Anterior cingulate cortex (tissue), 58 donors: ENCODE data around the gene CBX7.

ENCODE experiments used
- DNase-seq, 58 donors: peaks; one replicate each; lab custom pipeline; 2025; lab: John Stamatoyannopoulos, UW

CBX7 gene

DNA sequence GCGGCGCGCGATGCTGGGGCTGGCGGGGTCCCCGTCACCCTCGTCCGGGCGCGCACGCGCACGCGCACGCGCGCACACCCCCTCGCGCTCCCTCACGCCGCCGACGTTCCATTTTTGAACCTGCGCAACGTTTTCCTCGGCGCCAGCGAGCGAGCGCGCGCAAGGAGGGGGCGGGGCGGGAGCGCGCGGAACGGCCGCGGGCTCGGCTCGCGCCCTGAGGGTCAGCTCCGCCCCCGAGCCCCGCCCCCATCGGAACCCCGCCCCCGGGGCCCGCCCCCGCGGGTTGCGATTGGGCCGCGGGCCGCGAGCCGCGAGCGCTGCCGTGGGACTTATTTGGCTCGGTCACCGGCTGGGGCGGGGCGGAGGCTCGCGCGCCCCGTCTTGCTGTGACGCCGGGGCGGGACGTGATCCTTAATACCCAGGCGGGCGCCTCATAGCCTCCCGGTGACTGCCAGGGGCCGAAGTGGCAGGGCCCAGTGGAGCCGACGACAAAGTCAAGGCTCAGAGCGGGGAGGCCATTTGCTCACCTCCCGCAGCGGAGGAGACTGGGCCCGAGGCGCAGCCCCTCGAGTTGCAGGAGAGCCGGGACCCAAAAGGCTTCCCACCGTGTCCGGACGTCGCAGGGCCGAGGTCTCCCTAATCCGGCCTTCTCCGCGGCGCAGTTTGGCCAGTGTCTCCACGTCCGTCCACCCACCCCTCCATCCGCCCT is at the start of gene CBX7:
Gene CBX7, minus strand, starts transcription at position 170 of the 709 bp plus-strand sequence. CDS start 236 bp downstream, outside the sequence.
- peak; percentile 46 to 96 (median 91) for DNase-seq

DNA sequence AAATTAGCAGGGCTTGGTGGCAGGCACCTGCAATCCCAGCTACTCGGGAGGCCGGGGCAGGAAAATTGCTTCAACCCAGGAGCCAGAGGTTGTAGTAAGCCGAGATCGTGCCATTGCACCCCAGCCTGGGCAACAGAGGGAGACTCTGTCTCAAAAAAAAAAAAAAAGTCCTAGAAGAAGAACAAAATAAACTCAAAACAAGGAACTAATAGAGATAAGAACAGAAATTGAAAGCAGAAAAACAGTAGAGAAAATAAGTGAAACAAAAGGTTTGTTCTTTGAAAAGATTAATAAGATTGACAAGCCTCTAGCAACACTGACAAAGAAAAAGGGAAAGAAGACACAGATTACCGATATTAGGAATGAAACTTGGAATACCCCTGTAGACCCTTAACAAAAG is 45.1 kb upstream of the CBX7 start:
- no peak for DNase-seq

DNA sequence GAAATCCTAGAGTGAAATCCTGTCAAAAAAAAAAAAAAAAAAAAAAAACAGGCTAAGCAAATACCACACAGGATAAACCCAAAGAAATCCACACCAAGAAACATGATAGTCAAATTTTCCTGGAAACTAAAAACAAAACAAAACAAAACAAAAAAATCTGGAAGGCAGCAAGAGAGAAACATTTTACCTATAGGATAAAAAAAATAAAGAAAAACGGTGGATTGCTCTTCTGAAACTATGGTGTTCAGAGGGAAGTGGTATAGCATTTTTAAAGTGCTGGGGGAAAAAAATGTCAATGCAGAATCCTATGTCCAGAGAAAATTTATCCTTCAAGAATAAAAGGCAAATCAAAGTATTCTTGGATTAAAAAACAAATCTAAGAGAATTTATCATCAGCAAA is 41.6 kb upstream of the CBX7 start:
- DNase-seq: no peak

DNA sequence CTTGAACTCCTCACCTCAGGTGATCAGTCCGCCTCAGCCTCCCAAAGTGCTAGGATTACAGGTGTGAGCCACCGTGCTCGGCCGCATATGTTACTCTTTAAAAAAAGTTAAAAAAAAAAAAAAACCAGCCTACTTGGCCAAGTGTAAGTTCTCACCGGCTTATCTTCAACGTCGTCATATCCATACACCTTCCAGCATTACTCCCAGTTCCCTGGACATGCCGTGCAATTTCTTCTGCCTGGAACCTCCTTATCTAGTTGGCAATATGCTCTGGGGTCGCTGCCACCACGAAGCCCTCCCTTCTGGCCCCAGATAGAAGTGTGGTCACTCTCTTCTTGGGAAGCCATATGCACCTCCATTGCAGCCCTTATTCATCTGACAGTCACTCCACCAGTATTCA is 36.3 kb upstream of the CBX7 start:
- DNase-seq: no peak

DNA sequence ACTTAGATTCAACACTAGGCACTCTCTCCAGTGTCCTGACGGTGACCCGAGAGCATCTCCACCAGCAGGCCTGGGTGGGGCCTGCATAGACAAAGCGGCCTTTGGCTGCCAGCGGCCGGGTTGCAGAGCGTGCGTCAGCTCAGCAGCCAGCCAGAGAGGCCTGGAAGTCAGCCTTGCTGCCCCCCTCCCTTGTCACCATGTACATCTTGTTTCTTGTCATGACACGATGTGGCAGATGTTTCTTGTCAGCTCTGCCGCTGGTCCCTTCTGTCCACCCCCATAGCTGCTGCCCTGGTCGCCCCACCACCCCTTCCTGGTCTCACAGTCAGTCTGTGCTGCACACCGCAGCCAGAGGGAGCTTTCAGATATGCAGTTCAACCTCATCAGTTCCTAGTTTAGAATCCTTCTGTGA is 33.1 kb upstream of the CBX7 start:
- peak in 39 of 58 donors; percentile 7 to 74 (median 34) for DNase-seq

DNA sequence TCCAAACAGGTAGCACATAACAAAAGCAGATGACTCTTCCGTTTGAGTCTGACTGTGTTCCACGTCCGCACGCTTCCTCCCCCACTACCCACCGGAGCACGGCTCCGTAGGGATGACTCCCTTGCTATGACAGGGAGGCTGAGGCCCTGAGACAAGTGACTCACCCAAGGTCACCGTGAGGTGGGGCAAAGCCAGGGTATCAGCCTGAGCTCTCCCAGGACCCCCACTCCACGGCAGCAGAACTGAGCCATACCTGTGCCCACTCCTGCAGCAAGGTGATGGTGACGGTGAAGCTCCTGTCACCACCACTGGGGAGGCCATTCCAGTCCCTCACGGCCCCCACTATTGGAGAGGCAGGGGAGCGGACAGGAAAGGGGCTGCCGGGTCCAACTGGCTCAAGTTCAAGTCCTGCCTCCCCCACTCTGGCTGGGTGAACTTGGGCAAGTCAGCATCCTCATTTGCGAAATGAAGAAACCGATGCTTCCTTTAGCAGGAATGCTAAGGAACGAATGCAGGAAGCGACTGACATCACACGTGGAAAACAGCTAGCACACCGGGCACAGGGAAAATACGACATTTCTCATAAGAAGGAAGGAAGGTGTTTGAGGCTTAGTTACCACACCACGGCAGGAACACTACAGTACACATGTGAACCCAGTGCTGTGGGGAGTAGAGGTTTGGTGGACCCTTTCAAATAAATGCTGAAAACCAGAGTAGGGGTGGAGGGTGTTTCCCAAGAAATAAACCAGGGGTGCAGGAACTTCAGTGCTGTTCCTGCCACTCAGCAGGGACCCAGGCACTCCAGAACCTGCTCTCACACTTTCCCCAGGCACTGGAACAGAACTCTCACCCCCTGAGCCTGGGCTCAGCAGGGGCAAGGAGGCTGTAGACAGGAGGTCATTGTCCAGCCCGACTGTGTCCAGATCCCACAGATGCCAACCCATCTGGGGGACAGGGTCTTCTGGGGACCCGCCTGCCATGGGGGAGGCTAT is 32.4 kb upstream of the CBX7 start:
- DNase-seq: no peak

DNA sequence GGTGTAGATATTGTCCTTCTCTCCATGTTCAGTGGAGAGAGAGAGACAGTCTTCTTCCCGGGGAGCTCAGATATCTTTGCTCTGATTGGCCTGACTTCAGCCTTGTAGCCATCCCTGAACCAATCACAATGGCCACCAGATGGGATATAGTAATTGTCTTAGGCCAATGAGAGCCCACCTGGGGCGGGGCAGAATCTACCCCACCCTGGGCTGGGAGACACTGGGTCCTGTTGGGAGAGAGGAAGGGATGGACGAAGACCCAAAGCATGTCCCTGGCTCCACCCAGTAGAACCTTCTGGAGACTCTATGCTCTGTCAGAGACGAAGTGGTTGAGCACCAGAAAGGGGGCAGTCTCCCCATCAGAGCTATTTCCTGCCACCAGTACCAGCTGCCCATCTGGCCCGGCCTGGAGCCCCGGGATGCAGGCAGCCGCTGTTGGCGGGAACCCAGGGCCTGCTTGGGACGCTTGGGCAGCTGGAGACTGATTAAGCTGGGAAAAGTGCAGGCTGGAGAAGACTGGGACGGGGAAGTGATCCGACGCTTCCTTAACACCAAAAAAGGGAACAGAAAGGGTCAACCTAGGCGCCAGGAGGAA is 31.6 kb upstream of the CBX7 start:
- DNase-seq: peak in 11 of 58 donors; percentile 7 to 40 (median 18)

DNA sequence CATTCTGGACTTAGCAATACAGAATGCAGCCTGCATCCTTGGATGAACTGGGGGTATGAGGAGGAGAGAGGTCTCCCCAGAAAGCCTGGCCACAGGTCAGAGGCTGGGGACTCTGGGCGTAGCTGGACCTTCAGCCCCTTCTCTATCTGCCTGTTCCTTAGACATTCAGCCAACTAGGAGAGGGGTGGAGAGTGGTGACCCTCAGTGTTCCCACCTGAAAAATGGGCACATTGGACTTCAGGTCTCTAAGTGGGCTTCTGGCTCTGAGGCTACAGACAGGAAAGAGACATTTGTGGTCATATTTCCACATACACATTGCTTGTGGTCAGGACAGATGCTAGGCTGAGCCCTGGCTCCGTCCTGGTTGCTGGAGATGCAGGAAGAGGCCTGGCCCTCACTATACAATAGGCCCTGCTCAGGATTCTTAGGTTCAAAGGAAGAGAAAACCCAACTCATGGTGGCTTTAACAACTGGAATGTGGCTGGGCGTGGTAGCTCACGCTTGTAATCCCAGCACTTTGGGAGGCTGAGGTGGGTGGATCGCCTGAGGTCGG is 30.1 kb upstream of the CBX7 start:
- no peak for DNase-seq

DNA sequence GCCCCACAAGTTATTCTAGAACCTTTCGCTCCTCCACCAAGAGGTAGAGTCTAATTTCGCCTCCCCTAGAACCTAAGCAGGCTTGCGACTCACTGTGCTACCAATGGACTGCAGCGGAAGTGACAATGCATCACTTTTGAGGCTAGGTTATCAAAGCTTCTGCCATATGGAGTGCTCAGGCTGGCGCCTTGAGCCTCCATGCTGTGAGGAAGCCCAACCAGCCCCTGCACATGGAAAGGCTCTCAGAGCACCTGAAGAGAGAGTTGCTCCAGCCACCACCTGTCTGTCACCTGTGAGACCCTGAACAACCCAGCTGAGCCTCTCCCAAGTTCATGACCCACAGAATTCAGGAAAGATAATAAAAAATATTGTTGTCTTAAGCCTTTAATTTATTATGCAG is 29.3 kb upstream of the CBX7 start:
- no peak for DNase-seq

DNA sequence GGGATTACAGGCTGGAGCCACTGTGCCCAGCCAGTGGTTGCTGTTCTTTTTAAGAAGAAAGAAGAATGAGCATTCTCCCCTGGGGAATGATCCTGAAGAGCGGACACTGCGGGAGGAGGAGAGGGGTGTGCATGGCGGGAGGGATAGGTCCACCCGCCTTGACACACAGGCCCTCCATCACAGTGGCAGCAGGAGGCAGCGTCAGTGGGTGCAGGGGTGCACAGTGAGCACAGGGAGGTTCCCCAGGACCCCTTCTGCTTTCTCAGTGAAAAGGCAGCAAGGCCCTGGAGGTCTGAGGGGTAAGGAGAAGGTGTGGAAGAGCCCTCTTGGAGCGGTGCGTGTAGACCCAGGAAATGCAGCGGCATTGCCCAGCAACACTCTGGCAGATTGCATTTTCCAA is 28.9 kb upstream of the CBX7 start:
- DNase-seq: no peak

DNA sequence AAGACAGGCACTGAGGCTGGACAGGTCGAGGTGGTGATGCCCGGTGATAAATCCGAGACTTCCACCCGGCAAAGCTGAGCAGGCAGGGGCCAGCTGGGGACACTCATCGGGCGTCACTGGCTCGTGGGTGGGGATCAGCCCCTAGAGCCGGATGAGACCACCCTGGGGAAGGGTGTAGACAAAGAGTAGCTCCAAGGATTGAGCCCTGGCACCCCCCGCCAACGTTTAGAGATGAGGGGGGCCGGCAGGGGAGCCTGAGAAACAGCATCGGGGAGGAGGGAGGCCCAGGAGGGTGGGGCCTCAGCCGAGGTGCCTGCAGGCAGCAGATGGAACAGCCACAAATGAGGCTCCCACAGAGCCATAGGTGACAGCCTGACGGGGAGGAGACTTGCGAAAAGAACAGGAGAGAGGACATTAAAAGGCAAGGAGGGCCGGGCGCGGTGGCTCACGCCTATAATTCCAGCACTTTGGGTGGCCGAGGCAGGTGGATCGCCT is 27.4 kb upstream of the CBX7 start:
- DNase-seq: no peak

DNA sequence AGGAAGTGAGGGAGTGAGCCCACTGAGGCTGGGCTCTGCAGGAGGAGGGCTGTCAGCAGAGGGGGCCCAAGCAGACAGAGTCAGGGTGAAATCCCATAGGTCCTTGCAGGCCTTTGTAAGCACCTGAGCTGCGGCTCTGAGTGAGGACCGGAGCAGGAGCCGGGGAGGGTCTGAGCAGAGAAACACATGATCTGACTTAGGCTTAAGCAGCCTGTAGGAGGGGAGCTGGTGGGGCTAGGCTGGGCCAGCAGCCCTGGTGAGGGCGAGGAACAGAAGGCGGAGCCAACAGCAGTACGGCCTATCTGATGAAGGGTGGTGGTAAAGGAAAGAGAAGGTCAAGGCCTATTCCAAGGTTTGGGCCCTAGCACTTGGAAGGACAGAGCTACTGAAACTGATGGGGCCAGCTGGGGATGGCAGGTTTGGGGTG is 26.9 kb upstream of the CBX7 start:
- DNase-seq: no peak

DNA sequence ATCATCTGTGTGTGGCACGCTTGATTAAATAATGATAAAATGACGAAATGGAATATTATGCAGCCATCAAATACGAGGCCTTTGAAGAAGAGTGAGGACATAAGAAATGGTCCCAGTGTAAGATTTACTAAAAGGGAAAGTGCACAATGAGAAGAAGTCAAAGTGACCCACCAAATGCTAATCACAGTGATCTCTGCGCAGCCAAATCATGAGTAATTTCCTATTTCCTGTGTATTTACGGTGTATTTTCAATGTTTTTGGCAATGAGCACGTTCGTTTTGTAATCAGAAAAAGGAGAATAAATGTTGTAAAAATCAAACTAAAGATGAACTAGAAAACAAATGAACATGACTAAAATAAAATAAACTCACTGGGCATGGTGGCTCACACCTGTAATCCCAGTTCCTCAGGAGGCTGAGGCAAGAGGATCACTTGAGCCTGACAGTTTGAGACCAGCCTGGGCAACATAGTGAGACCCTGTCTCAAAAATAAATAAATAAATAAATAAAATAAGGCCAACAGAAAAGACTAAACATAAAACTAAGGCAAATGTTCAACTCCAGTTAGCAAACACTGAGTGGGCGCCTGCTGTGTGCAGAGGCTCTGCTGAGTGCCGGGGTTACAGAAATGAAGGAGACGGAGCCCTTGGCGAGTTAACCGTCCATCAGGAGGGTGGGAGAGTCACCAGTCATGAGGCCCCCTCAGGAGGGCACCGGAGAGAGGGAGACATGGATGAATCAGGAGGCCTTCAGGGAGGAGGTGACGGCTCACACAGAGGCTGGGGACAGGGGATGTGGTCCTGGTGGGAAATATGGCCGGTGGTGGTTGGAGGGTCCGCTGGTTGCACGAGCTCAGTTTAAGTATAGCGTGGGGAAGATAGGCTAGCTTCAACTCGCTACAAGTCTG is 26.0 kb upstream of the CBX7 start:
- DNase-seq: no peak

DNA sequence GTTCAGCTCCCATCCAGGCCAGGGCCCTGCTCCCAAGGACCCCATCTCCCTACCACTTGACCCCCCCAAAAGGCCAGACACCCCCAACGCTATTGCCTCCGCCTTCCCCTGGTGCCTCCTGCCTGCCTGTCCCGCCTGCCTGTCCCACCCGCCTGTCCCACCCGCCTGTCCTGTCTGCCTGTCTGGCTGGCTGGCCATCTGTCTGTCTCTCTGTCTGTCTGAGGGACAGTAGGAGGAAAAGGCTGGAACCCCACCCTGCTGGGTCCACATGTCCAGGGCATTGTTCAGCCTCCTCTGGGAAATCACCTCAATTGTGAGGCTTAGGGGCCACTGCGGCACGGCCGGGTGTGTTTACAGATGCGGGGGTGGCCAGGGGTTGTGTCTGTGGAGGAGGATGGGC is 25.3 kb upstream of the CBX7 start:
- no peak for DNase-seq

DNA sequence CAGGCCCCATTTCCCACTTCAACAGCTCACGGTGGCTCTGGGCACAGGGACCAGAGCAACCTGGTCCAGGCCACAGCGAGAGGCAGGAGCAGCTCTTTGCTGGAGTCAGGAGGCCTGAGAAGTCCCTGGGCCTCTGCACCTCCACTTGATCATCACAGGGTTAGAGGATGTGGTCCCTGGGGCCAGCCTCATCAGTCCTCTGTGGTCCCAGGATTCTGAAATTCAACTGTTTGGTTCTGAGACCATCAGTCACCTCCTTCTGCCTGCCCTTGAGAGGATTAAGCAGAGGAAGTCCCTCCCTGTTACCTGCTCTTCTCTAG is 24.9 kb upstream of the CBX7 start:
- no peak for DNase-seq

DNA sequence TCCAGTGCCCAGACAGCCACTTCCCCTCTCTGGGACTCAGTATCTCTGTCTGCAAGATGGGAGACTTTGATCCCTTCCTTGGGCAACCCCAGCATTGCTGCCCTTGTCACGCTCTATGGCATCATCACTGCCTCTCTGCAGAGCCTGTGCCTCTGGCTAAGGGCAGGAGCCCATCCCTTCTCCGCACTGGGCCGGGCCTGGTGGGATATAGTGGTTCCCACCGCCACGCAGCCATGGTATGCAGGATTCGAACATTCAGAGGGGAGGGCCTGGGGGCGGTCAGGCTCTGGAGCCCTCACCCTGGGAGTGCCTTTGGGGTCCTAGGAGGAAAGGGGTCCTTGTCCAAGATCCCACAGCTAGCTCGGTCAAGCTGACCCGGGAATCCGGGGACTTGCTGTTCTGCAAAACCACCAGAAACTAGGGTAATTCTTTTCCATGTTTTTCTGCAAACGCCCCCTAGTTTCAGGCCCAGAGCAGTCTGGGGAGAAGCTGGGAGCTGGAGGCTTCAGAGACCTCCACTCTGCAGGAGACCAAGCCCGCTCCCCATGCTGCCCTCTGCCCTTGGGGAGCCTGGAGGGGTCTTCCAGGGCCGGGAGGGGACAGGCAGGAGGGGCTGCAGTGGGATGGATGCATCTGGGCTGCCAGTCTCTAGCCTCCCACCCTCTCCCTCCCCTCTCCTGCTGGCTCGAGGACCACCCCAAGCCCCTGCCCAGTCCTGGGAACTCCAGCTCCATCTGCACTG is 24.4 kb upstream of the CBX7 start:
- no peak for DNase-seq

DNA sequence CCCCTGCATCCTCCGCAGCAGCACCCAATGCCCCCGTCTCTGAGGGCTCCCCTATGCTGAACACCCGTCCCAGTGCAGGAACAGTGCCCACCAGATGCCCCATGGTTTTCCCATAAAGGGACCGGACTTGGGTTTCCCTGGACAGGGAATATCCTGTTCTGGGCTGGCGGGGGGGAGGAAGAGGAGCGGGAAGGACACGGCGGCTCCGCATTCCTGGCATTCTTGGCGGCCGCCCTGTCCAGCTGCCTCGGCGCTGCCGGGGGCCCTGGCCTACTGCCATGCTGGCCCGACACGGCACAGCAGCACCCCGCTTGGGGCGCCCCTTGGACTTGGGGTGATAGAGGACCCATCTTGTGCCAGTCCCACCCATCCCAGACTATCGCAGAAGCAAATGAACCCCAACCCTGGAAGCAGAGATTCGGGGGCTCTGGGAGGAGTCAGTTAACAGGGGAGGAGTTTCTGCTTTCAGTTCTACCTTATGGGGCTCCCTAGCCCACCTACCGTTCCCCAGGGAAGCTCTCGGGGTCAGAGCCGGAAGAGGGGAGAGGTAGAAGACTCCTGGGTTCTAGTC is 23.7 kb upstream of the CBX7 start:
- DNase-seq: no peak

DNA sequence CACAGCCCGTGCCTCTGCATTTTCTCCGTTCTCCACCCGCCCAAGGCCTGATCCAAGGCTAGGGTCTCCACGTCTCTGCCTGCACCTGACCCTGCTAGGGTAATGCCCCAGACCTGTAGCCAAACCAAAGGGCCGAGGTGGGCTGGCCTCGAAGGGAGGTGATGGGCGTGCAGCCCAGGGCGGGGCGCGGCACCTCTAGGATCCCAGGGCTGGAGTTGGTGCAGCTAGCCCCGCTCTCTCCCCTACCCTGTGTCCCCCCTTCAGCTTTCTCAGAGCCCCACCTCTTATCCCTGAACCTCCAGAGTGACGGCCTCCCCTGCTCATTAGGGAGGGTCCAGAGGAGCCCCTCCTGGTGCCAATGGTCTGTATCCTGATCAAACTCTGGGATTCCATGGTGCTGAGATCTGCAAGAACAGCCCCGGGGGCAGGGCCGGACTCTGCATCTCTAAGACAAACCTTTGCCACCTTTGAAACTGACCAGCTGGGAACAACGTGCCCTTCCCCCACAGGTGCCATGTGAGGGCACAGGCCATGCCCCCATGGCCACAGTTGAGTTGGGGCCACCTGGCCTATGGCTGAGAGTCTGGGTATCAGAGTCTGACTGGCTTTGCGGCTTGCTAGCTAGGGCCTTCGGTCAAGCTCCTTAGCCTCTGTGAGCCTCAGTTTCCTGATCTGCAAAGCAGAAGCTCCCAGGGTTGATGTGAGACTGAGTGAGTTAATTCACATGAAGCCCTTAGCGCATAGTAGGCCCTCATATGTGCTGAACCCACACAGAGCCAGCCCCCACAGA is 23.1 kb upstream of the CBX7 start:
- DNase-seq: no peak
